ENCODE data around the gene PLB1. TPM values are rescaled to one million over a fixed set of nuclear protein-coding genes. Genes with fewer than 3 reads are reported as not detected.

Gene PLB1
- total and polyA plus RNA-seq, 9 of the 15 experiments (the other 6 are each of a cell fraction or from before 2014, with no cell fraction given), result 0.01 to 0.09 (median 0.07) TPM; not detected in 2

DNA sequence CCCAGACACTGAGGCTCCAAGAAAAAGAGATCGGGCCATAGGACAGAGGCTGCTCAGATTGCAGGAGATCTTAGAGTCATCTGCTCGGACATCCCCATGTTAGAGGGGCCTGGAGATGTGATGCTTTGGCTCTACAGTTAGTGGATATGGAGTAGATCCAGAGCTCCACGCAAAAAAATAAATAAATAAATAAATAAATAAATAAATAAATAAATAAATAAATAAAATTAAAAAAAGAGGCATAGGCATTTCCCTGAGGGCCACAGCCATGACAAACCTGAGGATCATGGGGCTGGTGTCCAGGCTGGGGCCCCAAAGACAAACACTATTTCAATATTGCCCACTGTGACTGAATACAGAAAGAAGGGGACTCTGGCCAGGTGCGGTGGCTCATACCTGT lies 85.5 kb downstream of the PLB1 start:
- 56% methylated on average over 4 of the region's 4 CpGs for WGBS (ENCODE audit: insufficient coverage, low coverage, missing lambda C conversion rate)
- intact Hi-C loops (cut with micrococcal nuclease) (loop anchor here (10.0 kb wide), 1 partner anchor 613 kb away; no protein-coding TSS in a partner anchor), in situ Hi-C loops (cut with MboI) (loop anchor here (25.0 kb wide), 1 partner anchor 181 kb away; the partner anchor contains the start of gene PPP1CB)
- no peaks in the 10 kb centered on the region for H3K9me3 ChIP-seq (replicated peaks; ENCODE audit: control insufficient read depth, insufficient read depth, low read depth, low read length)
- H3K36me3 ChIP-seq (ENCODE audit: control insufficient read depth, insufficient read depth, low read length), result no peaks in the 10 kb centered on the region
- no peaks in the 10 kb centered on the region for H4K20me1 ChIP-seq (replicated peaks; ENCODE audit: control insufficient read depth, insufficient read depth, low read length)
- BruUV-seq (replicated peaks), result no TSS peak
- ChIA-PET POLR2A (interaction anchor here (0.6 kb wide), 1 partner anchor 19 kb away, joined by 3 read pairs; no protein-coding TSS in a partner anchor), CTCF (ENCODE audit: low intra/inter-chr PET ratio) (interaction anchor here (0.6 kb wide), 1 partner anchor 39 kb away, joined by 3 read pairs; no protein-coding TSS in a partner anchor)
- no peak overlapping the region for H3K4me3 ChIP-seq
- FAIRE-seq (no peak), DNase-seq (ENCODE audit: extremely low read depth in 1 of 4, low spot score in 3 of 4) (no peak), ATAC-seq (no peak)
- no peak overlapping the region for H3K4me2 ChIP-seq (ENCODE audit: insufficient read depth, low read length)
- TF ChIP-seq, protein P1, sequence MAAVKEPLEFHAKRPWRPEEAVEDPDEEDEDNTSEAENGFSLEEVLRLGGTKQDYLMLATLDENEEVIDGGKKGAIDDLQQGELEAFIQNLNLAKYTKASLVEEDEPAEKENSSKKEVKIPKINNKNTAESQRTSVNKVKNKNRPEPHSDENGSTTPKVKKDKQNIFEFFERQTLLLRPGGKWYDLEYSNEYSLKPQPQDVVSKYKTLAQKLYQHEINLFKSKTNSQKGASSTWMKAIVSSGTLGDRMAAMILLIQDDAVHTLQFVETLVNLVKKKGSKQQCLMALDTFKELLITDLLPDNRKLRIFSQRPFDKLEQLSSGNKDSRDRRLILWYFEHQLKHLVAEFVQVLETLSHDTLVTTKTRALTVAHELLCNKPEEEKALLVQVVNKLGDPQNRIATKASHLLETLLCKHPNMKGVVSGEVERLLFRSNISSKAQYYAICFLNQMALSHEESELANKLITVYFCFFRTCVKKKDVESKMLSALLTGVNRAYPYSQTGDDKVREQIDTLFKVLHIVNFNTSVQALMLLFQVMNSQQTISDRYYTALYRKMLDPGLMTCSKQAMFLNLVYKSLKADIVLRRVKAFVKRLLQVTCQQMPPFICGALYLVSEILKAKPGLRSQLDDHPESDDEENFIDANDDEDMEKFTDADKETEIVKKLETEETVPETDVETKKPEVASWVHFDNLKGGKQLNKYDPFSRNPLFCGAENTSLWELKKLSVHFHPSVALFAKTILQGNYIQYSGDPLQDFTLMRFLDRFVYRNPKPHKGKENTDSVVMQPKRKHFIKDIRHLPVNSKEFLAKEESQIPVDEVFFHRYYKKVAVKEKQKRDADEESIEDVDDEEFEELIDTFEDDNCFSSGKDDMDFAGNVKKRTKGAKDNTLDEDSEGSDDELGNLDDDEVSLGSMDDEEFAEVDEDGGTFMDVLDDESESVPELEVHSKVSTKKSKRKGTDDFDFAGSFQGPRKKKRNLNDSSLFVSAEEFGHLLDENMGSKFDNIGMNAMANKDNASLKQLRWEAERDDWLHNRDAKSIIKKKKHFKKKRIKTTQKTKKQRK (IDR thresholded peaks at IDR 0.05; ENCODE audit: borderline replicate concordance, low read depth, low read length), result no peak
- TF ChIP-seq ZKSCAN3 (CRISPR knock-in tag; IDR thresholded peaks at IDR 0.05), result no peak
- TF ChIP-seq ZNF217 (CRISPR knock-in tag; IDR thresholded peaks at IDR 0.05), result no peak
- TF ChIP-seq IFI16 (CRISPR knock-in tag; IDR thresholded peaks at IDR 0.05), result no peak
- TF ChIP-seq JUN (IDR thresholded peaks at IDR 0.05; ENCODE audit: borderline replicate concordance, low read depth, low read length), result no peak
- TF ChIP-seq JUN (CRISPR knock-in tag; IDR thresholded peaks at IDR 0.05; ENCODE audit: borderline replicate concordance), result no peak
- no peak for TF ChIP-seq KAT2B (IDR thresholded peaks at IDR 0.05; ENCODE audit: low read depth, low read length)
- TF ChIP-seq RFX1 (IDR thresholded peaks at IDR 0.05), result no peak
- TF ChIP-seq, protein P2, sequence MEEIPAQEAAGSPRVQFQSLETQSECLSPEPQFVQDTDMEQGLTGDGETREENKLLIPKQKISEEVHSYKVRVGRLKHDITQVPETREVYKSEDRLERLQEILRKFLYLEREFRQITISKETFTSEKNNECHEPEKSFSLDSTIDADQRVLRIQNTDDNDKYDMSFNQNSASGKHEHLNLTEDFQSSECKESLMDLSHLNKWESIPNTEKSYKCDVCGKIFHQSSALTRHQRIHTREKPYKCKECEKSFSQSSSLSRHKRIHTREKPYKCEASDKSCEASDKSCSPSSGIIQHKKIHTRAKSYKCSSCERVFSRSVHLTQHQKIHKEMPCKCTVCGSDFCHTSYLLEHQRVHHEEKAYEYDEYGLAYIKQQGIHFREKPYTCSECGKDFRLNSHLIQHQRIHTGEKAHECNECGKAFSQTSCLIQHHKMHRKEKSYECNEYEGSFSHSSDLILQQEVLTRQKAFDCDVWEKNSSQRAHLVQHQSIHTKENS (CRISPR knock-in tag; IDR thresholded peaks at IDR 0.05), result no peak
- TF ChIP-seq CCNT2 (IDR thresholded peaks at IDR 0.05; ENCODE audit: borderline replicate concordance, extremely low read depth, insufficient read length, low read depth, low read length), result no peak
- TF ChIP-seq NR2F6 (CRISPR knock-in tag; IDR thresholded peaks at IDR 0.05), result no peak
- H3K27me3 ChIP-seq (ENCODE audit: control insufficient read depth in 2 of 2, insufficient read depth in 2 of 2, low read length in 2 of 2), result peaks cover 0 to 1% of the 10 kb centered on the region in 2 experiments; a peak in 1 of 5 replicates
- no peak overlapping the region for H3K27ac ChIP-seq (ENCODE audit: extremely low read depth, low read depth, low read length)
- H3K9me1 ChIP-seq (ENCODE audit: control insufficient read depth, insufficient read depth, low read length), result no peaks in the 10 kb centered on the region
- H3K79me2 ChIP-seq (ENCODE audit: control insufficient read depth, insufficient read depth, low read length), result no peaks in the 10 kb centered on the region
- peaks cover 19 to 23% of the 10 kb centered on the region in 2 experiments for H3K4me1 ChIP-seq (replicated peaks in 1 of 2; ENCODE audit: control insufficient read depth in 2 of 2, insufficient read depth in 2 of 2, low read length in 2 of 2)
- no peak overlapping the region for H2AFZ ChIP-seq (ENCODE audit: low read depth, low read length)
- H3K9ac ChIP-seq (ENCODE audit: insufficient read depth in 1 of 2, low read depth in 2 of 2, low read length in 2 of 2), result no peak overlapping the region

Data from K562 (cell line).